A673 (cell line): ENCODE results near the gene SCO1. TPM values are rescaled to one million over a fixed set of nuclear protein-coding genes. Genes with fewer than 3 reads are reported as not detected.

Experiments
- Bru-seq: library from RNA; stranded (reverse); fragments of 400-500 nt; gene quantifications from one replicate; lab custom pipeline; 2021; lab: Mats Ljungman, UMichigan
- BruChase-seq, 2 experiments: library from RNA; stranded (reverse); fragments of 400-500 nt; gene quantifications; one replicate each; lab custom pipeline; 2021; lab: Mats Ljungman, UMichigan
- BruUV-seq: library from RNA; stranded (reverse); fragments of 400-500 nt; replicated peaks from 2 replicates; lab custom pipeline; 2021; lab: Mats Ljungman, UMichigan
- CTCF ChIA-PET: fragments of 300-600 bp; sonication (Branson Sonifier 250); formaldehyde crosslinking; loops from one replicate; lab custom pipeline; 2022; ENCODE audit warnings: antibody characterized with exemption; lab: Charles Lee
- POLR2A ChIA-PET: fragments of 300-600 bp; sonication (Branson Sonifier 250); formaldehyde crosslinking; loops from one replicate; lab custom pipeline; 2022; ENCODE audit warnings: antibody characterized with exemption; ENCODE audit not compliant: low non-redundant PET; lab: Charles Lee
- DNase-seq: peaks from one replicate; pipeline ENCODE4 v3.0.0-alpha.2; 2015; ENCODE audit warnings: low spot score
- H3K27ac ChIP-seq: fragments of 200-600 bp; sonication (generic); 2 replicates; pipeline ENCODE4 v1.5.1; 2016; ENCODE audit warnings: mixed run types, low read depth, mild to moderate bottlenecking, mixed read lengths, antibody characterized with exemption, low read length; ENCODE audit not compliant: poor library complexity, severe bottlenecking
- H3K27me3 ChIP-seq: fragments of 200-600 bp; sonication (generic); replicated peaks from 2 replicates; pipeline ENCODE4 v1.6.1; 2017; ENCODE audit warnings: mixed run types, low read depth, mild to moderate bottlenecking, mixed read lengths, antibody characterized with exemption, low read length; ENCODE audit not compliant: insufficient read depth, poor library complexity
- H3K36me3 ChIP-seq: fragments of 200-600 bp; sonication (generic); 2 replicates; pipeline ENCODE4 v1.6.1; 2016; ENCODE audit warnings: mixed run types, mild to moderate bottlenecking, mixed read lengths, antibody characterized with exemption, low read length; ENCODE audit not compliant: insufficient read depth, poor library complexity, severe bottlenecking
- H3K4me1 ChIP-seq: fragments of 200-600 bp; sonication (generic); 2 replicates; pipeline ENCODE4 v1.6.1; 2017; ENCODE audit warnings: mixed run types, mild to moderate bottlenecking, mixed read lengths, antibody characterized with exemption, low read length; ENCODE audit not compliant: insufficient read depth, poor library complexity, severe bottlenecking
- H3K4me3 ChIP-seq: fragments of 200-600 bp; sonication (generic); 2 replicates; pipeline ENCODE4 v1.5.1; 2016; ENCODE audit warnings: low read depth, mixed run types, mild to moderate bottlenecking, mixed read lengths, low read length; ENCODE audit not compliant: poor library complexity, severe bottlenecking
- H3K9me3 ChIP-seq: fragments of 200-600 bp; sonication (generic); 2 replicates; pipeline ENCODE4 v1.6.1; 2016; ENCODE audit warnings: mixed run types, low read depth, mild to moderate bottlenecking, mixed read lengths, antibody characterized with exemption, low read length; ENCODE audit not compliant: poor library complexity, severe bottlenecking
- CTCF ChIP-seq: fragments of 300-800, 200-600 bp; sonication (generic); conservative IDR thresholded peaks from 2 replicates; pipeline ENCODE4 v1.5.1; 2017; ENCODE audit warnings: low read depth, mild to moderate bottlenecking, antibody characterized with exemption, low read length, moderate library complexity, mixed read lengths
- EZH2 ChIP-seq: fragments of 200-600 bp; sonication (generic); IDR thresholded peaks from 2 replicates; pipeline ENCODE4 v1.6.1; 2017; ENCODE audit warnings: borderline replicate concordance, low read depth, mild to moderate bottlenecking, mixed read lengths, antibody characterized with exemption, low read length; ENCODE audit not compliant: poor library complexity, severe bottlenecking
- intact Hi-C: fragments of 100-400 bp; cut with micrococcal nuclease; formaldehyde crosslinking; loops from one replicate; pipeline ENCODE4 v1.10.0; 2022; ENCODE audit not compliant: unreplicated experiment
- long read RNA-seq: library from polyadenylated mRNA; stranded (forward); transcript quantifications from one replicate; pipeline ENCODE4 v2.0.0, GENCODE V29; 2022
- total RNA-seq: library from RNA; stranded (reverse); gene quantifications from 2 replicates; pipeline ENCODE4 v1.2.3, GENCODE V29; 2021

The SCO1 gene
- 42.2 and 43.2 TPM in 2 replicates for total RNA-seq
- Bru-seq, nascent RNA: percentile 90 among the genes with signal in this experiment
- BruChase-seq, experiment 1, labeled RNA remaining after a 2-hour chase: percentile 90 among the genes with signal in this experiment
- BruChase-seq, experiment 2, labeled RNA remaining after a 6-hour chase: percentile 88 among the genes with signal in this experiment
- long read RNA-seq, full-length matches to known transcripts: 58 of 74 reads
- long read RNA-seq, partial matches to known transcripts: 3 of 74 reads
- long read RNA-seq, other reads (novel, unspliced or antisense): 13 of 74 reads

GRCh38 chr17:10697092-10698081, at the start of gene SCO1, which contains the start of gene ADPRM:
SCO1 (minus strand) TSS chr17:10697533; CDS start chr17:10697507, 26 bp downstream.
ADPRM (plus strand) TSS chr17:10697594; CDS start chr17:10704927, 7,333 bp downstream.
- intact Hi-C loops: no loop called here
- ChIA-PET POLR2A (no interaction called here), CTCF (no interaction called here)
- Histone ChIP-seq H3K27me3 (no peaks in the 10 kb centered on the region), H3K4me1 (peaks cover 16% of the 10 kb centered on the region), H3K27ac (peak within 1 kb of the TSS; percentile 79), H3K36me3 (peaks cover 31% of the 10 kb centered on the region), H3K9me3 (no peaks in the 10 kb centered on the region), H3K4me3 (peak within 1 kb of the TSS; percentile 89)
- DNase-seq: peak; percentile 96
- no TSS peak for BruUV-seq
- TF ChIP-seq EZH2 (no peak), CTCF (peak; percentile 50)

GRCh38 chr17:10745231-10745630, 47.9 kb upstream of the SCO1 start:
- Histone ChIP-seq H3K36me3 (no peaks in the 10 kb centered on the region), H3K9me3 (no peaks in the 10 kb centered on the region), H3K4me1 (peaks cover 13% of the 10 kb centered on the region), H3K27ac (no peak overlapping the region), H3K4me3 (no peak overlapping the region), H3K27me3 (peaks cover 4% of the 10 kb centered on the region)
- TF ChIP-seq EZH2 (no peak), CTCF (no peak)
- ChIA-PET POLR2A (no interaction called here), CTCF (no interaction called here)
- intact Hi-C loops: loop anchor here (10.0 kb wide), 1 partner anchor 400 kb away; no protein-coding TSS in a partner anchor
- peak; percentile 36 for DNase-seq
- BruUV-seq: no TSS peak

GRCh38 chr17:10744501-10745000, 47.2 kb upstream of the SCO1 start:
- intact Hi-C loops: loop anchor here (10.0 kb wide), 1 partner anchor 400 kb away; no protein-coding TSS in a partner anchor
- ChIA-PET CTCF (no interaction called here), POLR2A (no interaction called here)
- no peak for TF ChIP-seq EZH2
- no peak for TF ChIP-seq CTCF
- BruUV-seq: no TSS peak
- Histone ChIP-seq H3K4me3 (no peak overlapping the region), H3K9me3 (no peaks in the 10 kb centered on the region), H3K4me1 (peaks cover 13% of the 10 kb centered on the region), H3K27ac (no peak overlapping the region), H3K27me3 (peaks cover 4% of the 10 kb centered on the region), H3K36me3 (no peaks in the 10 kb centered on the region)
- DNase-seq: no peak
